Mesothelial cell of epicardium (in vitro differentiated cells): ENCODE measurements around the gene EFEMP2. TPM values are rescaled to one million over a fixed set of nuclear protein-coding genes. Genes with fewer than 3 reads are reported as not detected.
A peak's percentile ranks its signal among the peaks of the same experiment; 100 is the strongest.

Experiments
- DNase-seq, 2 experiments: peaks; one replicate each; pipeline ENCODE4 v3.0.0; 2021; ENCODE audit warnings: low spot score in 2 of 2; ENCODE audit not compliant: unreplicated experiment in 2 of 2
- H3K27ac Mint-ChIP-seq: 2 replicates; pipeline ENCODE4 v1.8.0; 2021; ENCODE audit warnings: mixed read lengths
- H3K27me3 Mint-ChIP-seq: 2 replicates; pipeline ENCODE4 v1.8.0; 2021; ENCODE audit warnings: low read depth, mixed read lengths
- H3K36me3 Mint-ChIP-seq: 2 replicates; pipeline ENCODE4 v1.8.0; 2021; ENCODE audit warnings: mixed read lengths
- H3K4me1 Mint-ChIP-seq: 2 replicates; pipeline ENCODE4 v1.8.0; 2021; ENCODE audit warnings: mixed read lengths
- H3K4me3 Mint-ChIP-seq: 2 replicates; pipeline ENCODE4 v1.8.0; 2021; ENCODE audit warnings: mild to moderate bottlenecking, moderate library complexity, mixed read lengths
- H3K9me3 Mint-ChIP-seq: 2 replicates; pipeline ENCODE4 v1.8.0; 2021; ENCODE audit warnings: mixed read lengths
- total RNA-seq: library from RNA; stranded (reverse); gene quantifications from 3 replicates; pipeline ENCODE4 v1.2.1, GENCODE V29; 2021
- TF ChIP-seq, protein P1 (sequence below): fragments of 200-600 bp; sonication (generic); IDR thresholded peaks from one replicate; pipeline ENCODE4 v1.5.0; 2021; ENCODE audit warnings: antibody characterized with exemption; ENCODE audit not compliant: unreplicated experiment

The EFEMP2 gene
- total RNA-seq = 203 to 216 TPM (median 211 TPM) in 3 replicates

DNA sequence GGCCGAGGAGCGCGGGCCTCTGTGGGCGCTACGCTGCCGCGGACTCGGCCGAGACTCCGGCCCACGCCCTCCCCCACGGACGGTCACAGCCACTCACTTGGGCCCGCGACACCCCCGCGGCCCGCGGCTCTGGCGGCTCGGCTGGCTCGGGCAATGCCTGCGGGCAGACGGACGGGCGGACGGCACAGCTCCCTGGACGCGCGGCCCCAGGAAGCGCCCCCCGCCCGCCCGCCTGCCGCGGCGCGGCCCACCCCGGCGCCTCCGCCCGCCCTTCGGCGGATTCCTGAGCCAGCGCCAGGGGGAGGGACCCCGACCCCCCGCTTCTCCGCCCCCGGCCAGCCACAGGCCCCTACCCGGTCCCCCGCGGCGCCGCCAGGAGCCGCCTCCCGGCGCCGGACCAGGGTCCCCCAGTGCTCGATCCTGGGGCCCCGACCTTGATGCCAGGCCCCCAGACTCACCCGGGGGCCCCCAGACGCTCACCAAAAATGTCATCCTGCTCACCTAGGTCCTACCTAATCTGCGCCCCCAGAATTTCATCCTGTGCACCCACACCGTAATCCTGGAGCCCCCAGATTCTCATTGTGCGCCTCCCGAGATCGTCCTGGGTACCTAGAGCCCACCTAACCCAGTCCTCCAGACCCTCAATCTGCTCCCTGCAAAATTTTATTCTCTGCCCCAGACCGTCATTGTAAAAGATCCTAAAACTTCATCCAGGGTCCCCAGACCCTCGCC, at the start of gene EFEMP2:
EFEMP2 (minus strand) TSS at position 215 of the 732 bp plus-strand sequence. CDS start 446 bp downstream, outside the sequence.
- no peaks in the 10 kb centered on the region for H3K27me3 Mint-ChIP-seq
- H3K4me1 Mint-ChIP-seq = peaks cover 20% of the 10 kb centered on the region
- DNase-seq = peak; percentile 64 to 75
- TF ChIP-seq, protein P1, sequence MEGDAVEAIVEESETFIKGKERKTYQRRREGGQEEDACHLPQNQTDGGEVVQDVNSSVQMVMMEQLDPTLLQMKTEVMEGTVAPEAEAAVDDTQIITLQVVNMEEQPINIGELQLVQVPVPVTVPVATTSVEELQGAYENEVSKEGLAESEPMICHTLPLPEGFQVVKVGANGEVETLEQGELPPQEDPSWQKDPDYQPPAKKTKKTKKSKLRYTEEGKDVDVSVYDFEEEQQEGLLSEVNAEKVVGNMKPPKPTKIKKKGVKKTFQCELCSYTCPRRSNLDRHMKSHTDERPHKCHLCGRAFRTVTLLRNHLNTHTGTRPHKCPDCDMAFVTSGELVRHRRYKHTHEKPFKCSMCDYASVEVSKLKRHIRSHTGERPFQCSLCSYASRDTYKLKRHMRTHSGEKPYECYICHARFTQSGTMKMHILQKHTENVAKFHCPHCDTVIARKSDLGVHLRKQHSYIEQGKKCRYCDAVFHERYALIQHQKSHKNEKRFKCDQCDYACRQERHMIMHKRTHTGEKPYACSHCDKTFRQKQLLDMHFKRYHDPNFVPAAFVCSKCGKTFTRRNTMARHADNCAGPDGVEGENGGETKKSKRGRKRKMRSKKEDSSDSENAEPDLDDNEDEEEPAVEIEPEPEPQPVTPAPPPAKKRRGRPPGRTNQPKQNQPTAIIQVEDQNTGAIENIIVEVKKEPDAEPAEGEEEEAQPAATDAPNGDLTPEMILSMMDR = no peak
- H3K9me3 Mint-ChIP-seq = no peaks in the 10 kb centered on the region
- peaks cover 6% of the 10 kb centered on the region for H3K36me3 Mint-ChIP-seq
- peak within 1 kb of the TSS; percentile 96 for H3K4me3 Mint-ChIP-seq
- peak within 1 kb of the TSS; percentile 97 for H3K27ac Mint-ChIP-seq

DNA sequence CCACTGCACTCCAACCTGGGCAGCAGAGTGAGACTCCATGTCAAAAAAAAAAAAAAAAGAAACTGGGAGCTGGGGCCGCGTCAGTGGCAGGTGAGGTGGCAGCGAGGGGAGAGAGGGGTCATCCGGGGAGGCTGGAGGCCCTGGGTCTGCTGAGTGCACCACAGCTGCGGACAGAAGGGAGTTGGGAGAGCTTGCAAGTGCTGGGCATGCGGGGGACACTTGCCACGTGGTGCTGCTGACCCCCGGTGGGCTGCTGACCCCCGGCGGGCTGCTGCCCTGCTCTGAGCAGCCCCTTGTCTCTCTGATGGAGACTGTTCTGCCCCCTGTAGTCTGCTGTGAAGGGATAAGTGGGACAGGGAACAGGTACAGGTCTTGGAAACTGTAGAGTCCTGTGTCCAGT, 49.3 kb upstream of the EFEMP2 start:
- Mint-ChIP-seq H3K4me1 (peaks cover 14% of the 10 kb centered on the region), H3K36me3 (peaks cover 17% of the 10 kb centered on the region), H3K4me3 (peak overlapping the region; percentile 2), H3K27ac (no peak overlapping the region), H3K9me3 (no peaks in the 10 kb centered on the region), H3K27me3 (no peaks in the 10 kb centered on the region)
- TF ChIP-seq, protein P1 = no peak
- DNase-seq = no peak

DNA sequence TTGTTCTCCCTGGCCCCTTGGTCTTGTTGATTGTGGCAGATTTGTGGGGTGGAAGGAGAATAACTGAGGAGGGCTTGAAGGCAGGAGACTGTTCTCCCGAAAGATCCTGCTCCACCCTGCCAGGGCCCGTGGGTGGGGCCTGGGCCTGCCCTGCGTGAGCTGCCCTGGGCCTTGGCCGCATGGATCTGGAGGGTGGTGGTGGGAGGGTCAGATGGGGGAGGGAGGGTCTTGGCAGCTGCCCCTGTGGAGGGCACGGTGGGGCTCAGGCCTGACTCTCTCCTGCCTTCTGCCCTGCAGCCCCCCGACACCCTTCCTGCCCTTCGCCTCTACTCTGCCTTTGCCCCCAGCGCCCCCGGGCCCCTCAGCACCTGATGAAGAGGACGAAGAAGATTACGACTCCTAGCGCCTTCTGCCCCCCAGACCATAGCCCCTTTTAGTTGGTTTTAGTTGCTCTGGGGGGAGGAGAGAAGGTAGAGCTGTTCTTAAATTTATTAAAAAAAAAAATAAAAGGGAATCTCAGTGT, 48.5 kb upstream of the EFEMP2 start:
- peaks cover 21% of the 10 kb centered on the region for H3K4me1 Mint-ChIP-seq
- H3K4me3 Mint-ChIP-seq = peak overlapping the region; percentile 86
- no peaks in the 10 kb centered on the region for H3K27me3 Mint-ChIP-seq
- no peak for DNase-seq
- H3K9me3 Mint-ChIP-seq = no peaks in the 10 kb centered on the region
- no peak overlapping the region for H3K27ac Mint-ChIP-seq
- H3K36me3 Mint-ChIP-seq = peaks cover 18% of the 10 kb centered on the region
- TF ChIP-seq, protein P1 = no peak

DNA sequence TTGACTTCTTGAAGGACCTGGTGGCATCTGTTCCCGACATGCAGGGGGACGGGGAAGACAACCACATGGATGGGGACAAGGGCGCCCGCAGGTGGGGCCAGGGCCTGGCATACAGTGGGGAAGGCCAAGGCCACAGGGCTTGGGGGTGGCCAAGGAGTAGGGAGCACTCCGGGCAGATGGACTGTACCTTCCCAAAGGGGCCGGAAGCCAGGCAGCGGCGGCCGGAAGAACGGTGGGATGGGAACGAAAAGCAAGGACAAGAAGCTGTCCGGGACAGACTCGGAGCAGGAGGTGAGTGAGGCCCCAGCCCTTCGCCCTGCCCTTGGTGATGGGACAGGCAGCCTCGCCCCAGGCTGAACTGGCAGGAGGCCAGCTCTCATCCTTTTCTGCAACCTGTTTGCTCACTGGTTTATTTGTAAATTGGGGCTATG, 47.8 kb upstream of the EFEMP2 start:
- peak overlapping the region; percentile 86 for H3K4me3 Mint-ChIP-seq
- H3K27ac Mint-ChIP-seq = peak overlapping the region; percentile 77
- peaks cover 25% of the 10 kb centered on the region for H3K4me1 Mint-ChIP-seq
- H3K9me3 Mint-ChIP-seq = no peaks in the 10 kb centered on the region
- DNase-seq = no peak
- TF ChIP-seq, protein P1 = no peak
- peaks cover 18% of the 10 kb centered on the region for H3K36me3 Mint-ChIP-seq
- no peaks in the 10 kb centered on the region for H3K27me3 Mint-ChIP-seq

DNA sequence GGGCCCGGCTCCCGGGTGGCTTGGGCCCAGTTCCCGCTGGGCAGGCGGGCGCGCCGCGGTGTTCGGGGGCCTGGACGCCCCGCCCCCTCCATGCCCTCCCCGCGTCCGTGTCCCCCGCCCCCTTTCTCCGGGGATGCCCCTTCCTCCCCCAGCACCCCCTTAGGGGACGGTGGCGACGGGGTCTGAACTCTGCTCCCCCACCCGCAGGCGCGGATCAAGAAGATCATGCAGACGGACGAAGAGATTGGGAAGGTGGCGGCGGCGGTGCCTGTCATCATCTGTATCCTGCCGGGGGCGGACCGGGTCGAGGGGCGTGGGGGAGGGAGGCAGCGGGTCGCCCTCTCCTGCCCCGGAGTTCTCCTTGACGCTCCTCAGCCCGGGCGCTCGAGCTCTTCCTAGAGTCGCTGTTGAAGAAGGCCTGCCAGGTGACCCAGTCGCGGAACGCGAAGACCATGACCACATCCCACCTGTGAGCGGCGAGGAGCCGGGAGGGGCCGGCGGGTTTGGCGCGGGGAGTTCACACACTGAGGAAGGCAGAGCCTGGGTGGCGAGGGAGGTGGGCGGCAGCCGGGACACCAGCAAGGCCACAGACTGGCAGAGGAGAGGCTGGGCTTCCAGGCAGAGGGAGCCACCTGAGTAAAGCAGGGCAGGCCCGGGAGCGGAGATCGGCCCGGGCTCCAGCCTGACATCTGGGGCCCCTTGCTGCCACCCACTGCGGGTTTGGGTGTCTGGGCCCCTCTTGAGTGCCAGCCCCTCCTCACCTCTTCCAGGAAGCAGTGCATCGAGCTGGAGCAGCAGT, 47.2 kb upstream of the EFEMP2 start:
- H3K4me3 Mint-ChIP-seq = peak overlapping the region; percentile 86
- no peaks in the 10 kb centered on the region for H3K27me3 Mint-ChIP-seq
- peak in 1 of 2 experiments; percentile 62 for DNase-seq
- TF ChIP-seq, protein P1 = no peak
- peaks cover 31% of the 10 kb centered on the region for H3K4me1 Mint-ChIP-seq
- peak overlapping the region; percentile 77 for H3K27ac Mint-ChIP-seq
- H3K9me3 Mint-ChIP-seq = no peaks in the 10 kb centered on the region
- peaks cover 18% of the 10 kb centered on the region for H3K36me3 Mint-ChIP-seq
